NCI-H2081 treated with DMSO at 0.1 percent for 48 hours (cell line): ENCODE measurements around the gene RELN.
"Not testable (repeated sequence)": the region's sequence is repeated elsewhere in the genome, so short reads cannot be mapped to it uniquely, and the experiment has no call there.

ENCODE experiments used
- DNase-seq: peaks from one replicate; lab custom pipeline; 2025; lab: John Stamatoyannopoulos, UW

The RELN gene

GRCh38 chr7:103833401-103833800 is 156.1 kb downstream of the RELN start:
- DNase-seq, result no peak

GRCh38 chr7:103832438-103832837 is 157.0 kb downstream of the RELN start:
- DNase-seq, result no peak

GRCh38 chr7:103824251-103824650 is 165.2 kb downstream of the RELN start:
- no peak for DNase-seq

- no peak for DNase-seq
These were observed 166.4 kb downstream of the RELN start for GRCh38 chr7:103823084-103823483.

- no peak for DNase-seq
These were observed 168.4 kb downstream of the RELN start for GRCh38 chr7:103821092-103821491.

GRCh38 chr7:103815972-103816371 is 173.5 kb downstream of the RELN start:
- DNase-seq, result not testable (repeated sequence)

GRCh38 chr7:103813970-103814369 is 175.5 kb downstream of the RELN start:
- no peak for DNase-seq

GRCh38 chr7:103811997-103812396 is 177.5 kb downstream of the RELN start:
- DNase-seq, result no peak

GRCh38 chr7:103811290-103811689 is 178.2 kb downstream of the RELN start:
- no peak for DNase-seq

GRCh38 chr7:103810112-103810744 is 179.2 kb downstream of the RELN start:
- no peak for DNase-seq

- DNase-seq, result no peak
These were observed 180.0 kb downstream of the RELN start for GRCh38 chr7:103809229-103809994.

- no peak for DNase-seq
These were observed 184.1 kb downstream of the RELN start for GRCh38 chr7:103805346-103805745.

- DNase-seq, result no peak
These were observed 185.8 kb downstream of the RELN start for GRCh38 chr7:103803631-103804030.

GRCh38 chr7:103799298-103799697 is 190.2 kb downstream of the RELN start:
- no peak for DNase-seq

- no peak for DNase-seq
These were observed 191.7 kb downstream of the RELN start for GRCh38 chr7:103797647-103798307.

- DNase-seq, result no peak
These were observed 193.0 kb downstream of the RELN start for GRCh38 chr7:103796327-103796962.

- DNase-seq, result peak; percentile 48
These were observed 193.7 kb downstream of the RELN start for GRCh38 chr7:103795787-103796186.

- no peak for DNase-seq
These were observed 194.4 kb downstream of the RELN start for GRCh38 chr7:103795107-103795506.

- no peak for DNase-seq
These were observed 195.0 kb downstream of the RELN start for GRCh38 chr7:103794424-103794823.

GRCh38 chr7:103793614-103794013 is 195.8 kb downstream of the RELN start:
- DNase-seq, result no peak

- DNase-seq, result no peak
These were observed 197.6 kb downstream of the RELN start for GRCh38 chr7:103791894-103792293.

GRCh38 chr7:103787041-103787440 is 202.4 kb downstream of the RELN start:
- DNase-seq, result not testable (repeated sequence)
